PFSK-1 (cell line): ENCODE results near the gene STARD13.

Source experiments
- POLR2AphosphoS5 ChIP-seq: IDR thresholded peaks from 2 replicates; pipeline ENCODE4 v1.6.1; 2012; ENCODE audit warnings: low read depth, mild to moderate bottlenecking, control low read depth, low read length, moderate library complexity
- SIN3A ChIP-seq: IDR thresholded peaks from 2 replicates; pipeline ENCODE4 v1.6.1; 2012; ENCODE audit warnings: mild to moderate bottlenecking, low read length, moderate library complexity, borderline replicate concordance; ENCODE audit not compliant: insufficient read depth
- TAF1 ChIP-seq: IDR thresholded peaks from 2 replicates; pipeline ENCODE4 v1.6.1; 2012; ENCODE audit warnings: low read length, control low read depth, borderline replicate concordance; ENCODE audit not compliant: insufficient read depth
- TF ChIP-seq, protein P1 (sequence below), 2 experiments: IDR thresholded peaks; 2 replicates each; pipeline versions ENCODE4 v1.6.1 to v1.8.0; 2011 to 2012; ENCODE audit warnings: low read depth in 2 of 2, low read length in 2 of 2, control low read depth in 1 of 2, inconsistent platforms in 1 of 2, mild to moderate bottlenecking in 1 of 2, moderate library complexity in 1 of 2; ENCODE audit not compliant: insufficient read depth in 1 of 2

DNA sequence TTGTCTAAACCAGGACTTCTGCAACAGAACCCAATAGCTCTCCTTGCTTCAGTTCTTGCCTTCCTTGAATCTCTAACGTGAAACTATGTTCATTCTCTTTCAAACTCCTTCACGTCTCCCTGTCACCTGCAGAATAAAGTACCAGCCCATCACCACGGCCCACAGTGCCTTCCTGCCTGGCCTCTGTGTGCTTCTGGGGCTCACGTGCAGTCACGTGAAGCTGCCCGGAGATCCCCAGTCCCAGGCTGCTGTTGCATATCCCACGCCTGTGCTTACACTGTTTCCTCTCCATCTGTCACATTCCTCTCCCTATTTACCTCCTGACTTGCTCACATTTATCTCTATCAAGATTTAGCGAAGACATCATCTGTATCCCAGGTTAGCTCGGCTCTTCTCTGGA lies 102.8 kb downstream of the STARD13 start:
- TF ChIP-seq POLR2AphosphoS5, result no peak
- TF ChIP-seq, protein P1, sequence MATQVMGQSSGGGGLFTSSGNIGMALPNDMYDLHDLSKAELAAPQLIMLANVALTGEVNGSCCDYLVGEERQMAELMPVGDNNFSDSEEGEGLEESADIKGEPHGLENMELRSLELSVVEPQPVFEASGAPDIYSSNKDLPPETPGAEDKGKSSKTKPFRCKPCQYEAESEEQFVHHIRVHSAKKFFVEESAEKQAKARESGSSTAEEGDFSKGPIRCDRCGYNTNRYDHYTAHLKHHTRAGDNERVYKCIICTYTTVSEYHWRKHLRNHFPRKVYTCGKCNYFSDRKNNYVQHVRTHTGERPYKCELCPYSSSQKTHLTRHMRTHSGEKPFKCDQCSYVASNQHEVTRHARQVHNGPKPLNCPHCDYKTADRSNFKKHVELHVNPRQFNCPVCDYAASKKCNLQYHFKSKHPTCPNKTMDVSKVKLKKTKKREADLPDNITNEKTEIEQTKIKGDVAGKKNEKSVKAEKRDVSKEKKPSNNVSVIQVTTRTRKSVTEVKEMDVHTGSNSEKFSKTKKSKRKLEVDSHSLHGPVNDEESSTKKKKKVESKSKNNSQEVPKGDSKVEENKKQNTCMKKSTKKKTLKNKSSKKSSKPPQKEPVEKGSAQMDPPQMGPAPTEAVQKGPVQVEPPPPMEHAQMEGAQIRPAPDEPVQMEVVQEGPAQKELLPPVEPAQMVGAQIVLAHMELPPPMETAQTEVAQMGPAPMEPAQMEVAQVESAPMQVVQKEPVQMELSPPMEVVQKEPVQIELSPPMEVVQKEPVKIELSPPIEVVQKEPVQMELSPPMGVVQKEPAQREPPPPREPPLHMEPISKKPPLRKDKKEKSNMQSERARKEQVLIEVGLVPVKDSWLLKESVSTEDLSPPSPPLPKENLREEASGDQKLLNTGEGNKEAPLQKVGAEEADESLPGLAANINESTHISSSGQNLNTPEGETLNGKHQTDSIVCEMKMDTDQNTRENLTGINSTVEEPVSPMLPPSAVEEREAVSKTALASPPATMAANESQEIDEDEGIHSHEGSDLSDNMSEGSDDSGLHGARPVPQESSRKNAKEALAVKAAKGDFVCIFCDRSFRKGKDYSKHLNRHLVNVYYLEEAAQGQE (IDR thresholded peaks at IDR 0.05; ENCODE audit: insufficient read depth in 1 of 2, low read depth in 2 of 2, low read length in 2 of 2), result no peak
- no peak for TF ChIP-seq TAF1
- TF ChIP-seq SIN3A, result no peak
